Activated CD4-positive, alpha-beta T cell treated with anti-CD3 and anti-CD28 coated beads for 36 hours (primary cell): ENCODE data around the gene OR2S2. TPM values are rescaled to one million over a fixed set of nuclear protein-coding genes. Genes with fewer than 3 reads are reported as not detected.

ENCODE experiments used
- ATAC-seq: fragments of 200-7000 bp; cut with Tn5 transposase; one replicate; pipeline ENCODE4 v1.10.0; 2021; ENCODE audit warnings: mild to moderate bottlenecking, moderate library complexity
- CTCF ChIA-PET: fragments of 350-600 bp; sonication (Branson Sonifier 250); formaldehyde crosslinking; loops from one replicate; lab custom pipeline; 2021; ENCODE audit warnings: antibody characterized with exemption; lab: Charles Lee
- POLR2A ChIA-PET: fragments of 350-600 bp; sonication (Branson Sonifier 250); formaldehyde crosslinking; loops from one replicate; lab custom pipeline; 2021; ENCODE audit warnings: antibody characterized with exemption, inconsistent platforms; lab: Charles Lee
- DNase-seq: peaks from one replicate; pipeline ENCODE4 v3.0.0-alpha.2; 2020
- H3K27ac Mint-ChIP-seq: one replicate; pipeline ENCODE4 v1.8.0; 2021; ENCODE audit warnings: mixed read lengths
- H3K27me3 Mint-ChIP-seq: one replicate; pipeline ENCODE4 v1.8.0; 2021; ENCODE audit warnings: mixed read lengths
- H3K36me3 Mint-ChIP-seq: one replicate; pipeline ENCODE4 v1.8.0; 2021; ENCODE audit warnings: low read depth, mixed read lengths
- H3K4me1 Mint-ChIP-seq: one replicate; pipeline ENCODE4 v1.8.0; 2021; ENCODE audit warnings: mixed read lengths
- H3K4me3 Mint-ChIP-seq: one replicate; pipeline ENCODE4 v1.8.0; 2021; ENCODE audit warnings: mild to moderate bottlenecking, moderate library complexity, mixed read lengths
- H3K9me3 Mint-ChIP-seq: one replicate; pipeline ENCODE4 v1.8.0; 2021; ENCODE audit warnings: low read depth, mixed read lengths
- intact Hi-C, 2 experiments: fragments of 100-400 bp; cut with DNase I in 1 of 2; cut with micrococcal nuclease in 1 of 2; formaldehyde crosslinking; loops; one replicate each; pipeline versions ENCODE4 v1.14.2 to v1.15.1; 2022 to 2024; cut with DNase I, micrococcal nuclease
- total RNA-seq, 2 experiments: library from RNA; stranded (reverse); gene quantifications; one replicate each; pipeline ENCODE4 v1.2.3, GENCODE V29; 2021

OR2S2 gene
- total RNA-seq, 2 experiments from 2014 or later: not detected

- no peak overlapping the region for H3K4me3 Mint-ChIP-seq
- no peaks in the 10 kb centered on the region for H3K4me1 Mint-ChIP-seq
- H3K27me3 Mint-ChIP-seq: peaks cover 11% of the 10 kb centered on the region
- POLR2A ChIA-PET: no interaction called here
- no peaks in the 10 kb centered on the region for H3K9me3 Mint-ChIP-seq
- no peak for DNase-seq
- no peak for ATAC-seq
- no peak overlapping the region for H3K27ac Mint-ChIP-seq
- intact Hi-C loops: no loop called here
- CTCF ChIA-PET: interaction anchor here (0.7 to 1.2 kb wide), 2 partner anchors 14 to 18 kb away, joined by 3 to 4 read pairs; no protein-coding TSS in a partner anchor
- no peaks in the 10 kb centered on the region for H3K36me3 Mint-ChIP-seq
These were observed 32.2 kb upstream of the OR2S2 start for GRCh38 chr9:35990155-35990554.

- no peak overlapping the region for H3K27ac Mint-ChIP-seq
- H3K36me3 Mint-ChIP-seq: no peaks in the 10 kb centered on the region
- DNase-seq (no peak), ATAC-seq (no peak)
- CTCF ChIA-PET: interaction anchor here (0.7 to 1.1 kb wide), 3 partner anchors 8 to 375 kb away, joined by 3 to 4 read pairs (median 3); no protein-coding TSS in a partner anchor
- no peak overlapping the region for H3K4me3 Mint-ChIP-seq
- H3K4me1 Mint-ChIP-seq: peaks cover 5% of the 10 kb centered on the region
- H3K27me3 Mint-ChIP-seq: peaks cover 26% of the 10 kb centered on the region
- POLR2A ChIA-PET: no interaction called here
- intact Hi-C loops: no loop called here
- H3K9me3 Mint-ChIP-seq: no peaks in the 10 kb centered on the region
These were observed 26.1 kb upstream of the OR2S2 start for GRCh38 chr9:35984021-35984420.

- H3K4me3 Mint-ChIP-seq: no peak overlapping the region
- no peak overlapping the region for H3K27ac Mint-ChIP-seq
- no peak for ATAC-seq
- ChIA-PET POLR2A (no interaction called here), CTCF (no interaction called here)
- no peak for DNase-seq
- intact Hi-C loops: no loop called here
- peaks cover 35% of the 10 kb centered on the region for H3K27me3 Mint-ChIP-seq
- no peaks in the 10 kb centered on the region for H3K36me3 Mint-ChIP-seq
- peaks cover 5% of the 10 kb centered on the region for H3K4me1 Mint-ChIP-seq
- no peaks in the 10 kb centered on the region for H3K9me3 Mint-ChIP-seq
These were observed 23.7 kb upstream of the OR2S2 start for GRCh38 chr9:35981699-35982098.

- Mint-ChIP-seq H3K4me3 (no peak overlapping the region), H3K9me3 (peaks cover 7% of the 10 kb centered on the region), H3K27me3 (peaks cover 39% of the 10 kb centered on the region), H3K27ac (no peak overlapping the region), H3K36me3 (no peaks in the 10 kb centered on the region), H3K4me1 (peaks cover 5% of the 10 kb centered on the region)
- ChIA-PET CTCF (no interaction called here), POLR2A (no interaction called here)
- intact Hi-C loops: no loop called here
- DNase-seq (no peak), ATAC-seq (no peak)
These were observed 22.5 kb upstream of the OR2S2 start for GRCh38 chr9:35980289-35981011.

DNA sequence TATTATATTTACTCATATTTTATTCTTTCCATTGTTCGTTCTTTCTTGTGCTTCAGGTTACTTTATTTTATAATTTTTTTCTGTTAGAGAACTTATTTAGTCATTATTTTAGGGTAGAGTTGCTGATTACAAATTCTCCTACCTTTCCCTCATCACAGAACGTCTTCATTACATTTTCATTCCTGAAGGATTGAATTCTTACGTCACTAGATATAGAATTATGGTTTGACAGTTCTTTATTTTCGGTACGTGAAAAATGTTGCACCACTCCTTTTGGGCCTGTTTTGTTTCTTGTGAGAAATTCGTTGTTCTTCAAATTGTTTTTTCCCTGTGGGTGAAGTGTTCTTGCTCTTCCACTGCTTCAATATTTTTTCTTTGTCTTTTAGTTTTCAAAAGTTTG lies 20.8 kb upstream of the OR2S2 start:
- Mint-ChIP-seq H3K4me3 (no peak overlapping the region), H3K36me3 (peaks cover 3% of the 10 kb centered on the region), H3K9me3 (peaks cover 18% of the 10 kb centered on the region), H3K27ac (no peak overlapping the region), H3K27me3 (peaks cover 48% of the 10 kb centered on the region), H3K4me1 (peaks cover 5% of the 10 kb centered on the region)
- POLR2A ChIA-PET: no interaction called here
- intact Hi-C loops: no loop called here
- ATAC-seq (no peak), DNase-seq (no peak)
- CTCF ChIA-PET: no interaction called here

DNA sequence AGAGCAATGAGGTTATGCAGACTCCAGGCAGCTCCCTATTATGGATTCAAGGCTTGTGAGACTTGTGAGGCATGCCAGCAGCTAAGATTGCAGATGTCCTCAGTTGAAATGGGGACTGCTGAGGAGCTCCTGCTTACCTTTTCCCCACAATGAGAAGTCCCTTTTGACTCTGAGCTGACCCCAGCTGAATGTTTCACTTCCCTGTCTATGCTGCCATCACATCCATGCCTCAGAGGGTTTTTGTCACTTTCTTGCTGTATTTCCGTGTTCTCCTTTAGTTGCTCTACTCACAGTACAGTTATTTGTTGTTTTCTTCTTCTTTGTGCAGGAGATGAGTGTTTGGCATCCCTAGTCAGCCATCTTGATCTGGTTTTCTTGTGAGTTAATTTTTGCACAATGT lies 18.8 kb upstream of the OR2S2 start:
- ATAC-seq: no peak
- ChIA-PET POLR2A (no interaction called here), CTCF (interaction anchor here (0.6 to 1.4 kb wide), 3 partner anchors 31 to 74 kb away, joined by 3 to 5 read pairs (median 3); no protein-coding TSS in a partner anchor)
- DNase-seq: no peak
- peaks cover 14% of the 10 kb centered on the region for H3K4me1 Mint-ChIP-seq
- H3K36me3 Mint-ChIP-seq: peaks cover 3% of the 10 kb centered on the region
- intact Hi-C loops: no loop called here
- H3K27me3 Mint-ChIP-seq: peaks cover 51% of the 10 kb centered on the region
- no peak overlapping the region for H3K4me3 Mint-ChIP-seq
- H3K27ac Mint-ChIP-seq: no peak overlapping the region
- H3K9me3 Mint-ChIP-seq: peaks cover 18% of the 10 kb centered on the region

DNA sequence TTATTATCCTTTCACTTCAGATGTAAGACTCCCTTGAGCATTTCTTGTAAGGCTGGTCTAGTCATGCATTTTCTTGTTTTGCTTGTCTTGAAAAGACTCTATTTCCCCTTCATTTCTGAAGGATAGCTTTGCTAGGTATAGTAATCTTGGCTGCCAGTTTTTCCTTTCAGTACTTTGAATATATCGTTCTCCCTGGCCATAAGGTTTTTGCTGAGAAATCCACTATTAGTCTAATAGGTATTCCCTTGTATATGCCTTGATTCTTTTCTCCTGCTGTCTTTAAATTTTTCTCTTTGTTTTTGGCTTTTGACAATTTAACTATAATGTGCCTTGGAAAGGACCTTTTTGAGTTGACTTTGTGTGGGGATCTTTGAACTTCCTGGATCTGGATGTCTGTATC lies 16.8 kb upstream of the OR2S2 start:
- CTCF ChIA-PET: interaction anchor here (2.1 kb wide), 1 partner anchor 34 kb away, joined by 5 read pairs; no protein-coding TSS in a partner anchor
- Mint-ChIP-seq H3K9me3 (peaks cover 18% of the 10 kb centered on the region), H3K36me3 (peaks cover 3% of the 10 kb centered on the region), H3K4me1 (peaks cover 12% of the 10 kb centered on the region), H3K4me3 (no peak overlapping the region), H3K27me3 (peaks cover 45% of the 10 kb centered on the region), H3K27ac (no peak overlapping the region)
- no peak for DNase-seq
- intact Hi-C loops: no loop called here
- ATAC-seq: no peak
- POLR2A ChIA-PET: no interaction called here

GRCh38 chr9:35972093-35972492 lies 14.1 kb upstream of the OR2S2 start:
- peak; percentile 52 for DNase-seq
- peaks cover 18% of the 10 kb centered on the region for H3K9me3 Mint-ChIP-seq
- peaks cover 3% of the 10 kb centered on the region for H3K36me3 Mint-ChIP-seq
- ChIA-PET POLR2A (no interaction called here), CTCF (interaction anchor here (1.2 to 1.4 kb wide), 3 partner anchors 16 to 36 kb away, joined by 4 to 6 read pairs (median 5); no protein-coding TSS in a partner anchor)
- no peak overlapping the region for H3K27ac Mint-ChIP-seq
- peak; percentile 53 for ATAC-seq
- peaks cover 43% of the 10 kb centered on the region for H3K27me3 Mint-ChIP-seq
- H3K4me3 Mint-ChIP-seq: no peak overlapping the region
- peaks cover 12% of the 10 kb centered on the region for H3K4me1 Mint-ChIP-seq
- intact Hi-C loops: no loop called here

- H3K27ac Mint-ChIP-seq: no peak overlapping the region
- H3K4me3 Mint-ChIP-seq: no peak overlapping the region
- peaks cover 18% of the 10 kb centered on the region for H3K27me3 Mint-ChIP-seq
- no peaks in the 10 kb centered on the region for H3K36me3 Mint-ChIP-seq
- intact Hi-C loops: no loop called here
- peaks cover 4% of the 10 kb centered on the region for H3K4me1 Mint-ChIP-seq
- DNase-seq (no peak), ATAC-seq (no peak)
- H3K9me3 Mint-ChIP-seq: no peaks in the 10 kb centered on the region
- CTCF ChIA-PET: interaction anchor here (1.1 kb wide), 1 partner anchor 44 kb away, joined by 3 read pairs; no protein-coding TSS in a partner anchor
- POLR2A ChIA-PET: no interaction called here
These were observed 9.1 kb upstream of the OR2S2 start for GRCh38 chr9:35967042-35967441.

GRCh38 chr9:35966433-35966832 lies 8.5 kb upstream of the OR2S2 start:
- peaks cover 13% of the 10 kb centered on the region for H3K27me3 Mint-ChIP-seq
- no peak for DNase-seq
- no peak overlapping the region for H3K4me3 Mint-ChIP-seq
- no peak for ATAC-seq
- intact Hi-C loops: no loop called here
- H3K27ac Mint-ChIP-seq: no peak overlapping the region
- H3K4me1 Mint-ChIP-seq: no peaks in the 10 kb centered on the region
- H3K9me3 Mint-ChIP-seq: no peaks in the 10 kb centered on the region
- ChIA-PET CTCF (interaction anchor here (1.1 to 2.4 kb wide), 2 partner anchors 41 to 44 kb away, joined by 3 to 7 read pairs; no protein-coding TSS in a partner anchor), POLR2A (no interaction called here)
- no peaks in the 10 kb centered on the region for H3K36me3 Mint-ChIP-seq

GRCh38 chr9:35965011-35965410 lies 7.1 kb upstream of the OR2S2 start:
- CTCF ChIA-PET: interaction anchor here (1.0 to 2.4 kb wide), 6 partner anchors 10 to 71 kb away, joined by 3 to 9 read pairs (median 4); partner anchors contain the start of gene RECK
- H3K27ac Mint-ChIP-seq: no peak overlapping the region
- no peaks in the 10 kb centered on the region for H3K9me3 Mint-ChIP-seq
- POLR2A ChIA-PET: no interaction called here
- ATAC-seq: no peak
- no peak for DNase-seq
- no peak overlapping the region for H3K4me3 Mint-ChIP-seq
- peaks cover 9% of the 10 kb centered on the region for H3K27me3 Mint-ChIP-seq
- intact Hi-C loops: no loop called here
- no peaks in the 10 kb centered on the region for H3K36me3 Mint-ChIP-seq
- H3K4me1 Mint-ChIP-seq: no peaks in the 10 kb centered on the region
